Suprapubic skin (tissue), 4 donors: ENCODE results near the gene PTPRM. TPM values are rescaled to one million over a fixed set of nuclear protein-coding genes. Genes with fewer than 3 reads are reported as not detected.
A peak's percentile ranks its signal among the peaks of the same experiment; 100 is the strongest.

Experiments
- DNase-seq, 2 donors: peaks; one replicate each; pipeline ENCODE4 v3.0.0-alpha.2; 2019; ENCODE audit warnings: low spot score in 2 of 2
- H3K27ac ChIP-seq: fragments of 200-600 bp; sonication (generic); one replicate; pipeline ENCODE4 v1.5.1; 2019
- H3K27me3 ChIP-seq: fragments of 200-600 bp; sonication (generic); one replicate; pipeline ENCODE4 v1.5.1; 2019
- H3K36me3 ChIP-seq: fragments of 200-600 bp; sonication (generic); one replicate; pipeline ENCODE4 v1.5.1; 2019
- H3K4me1 ChIP-seq: fragments of 200-600 bp; sonication (generic); one replicate; pipeline ENCODE4 v1.5.1; 2019
- H3K4me3 ChIP-seq: fragments of 200-600 bp; sonication (generic); one replicate; pipeline ENCODE4 v1.5.1; 2019; ENCODE audit warnings: mild to moderate bottlenecking
- H3K9me3 ChIP-seq: fragments of 200-600 bp; sonication (generic); one replicate; pipeline ENCODE4 v1.5.1; 2019
- EP300 ChIP-seq: sonication (generic); formaldehyde crosslinking; IDR thresholded peaks from one replicate; pipeline ENCODE4 v1.6.1; 2017; ENCODE audit warnings: antibody characterized with exemption
- POLR2A ChIP-seq, 2 donors: fragments of 450-650 bp; IDR thresholded peaks; one replicate each; pipeline ENCODE4 v1.6.1; 2017; ENCODE audit warnings: antibody characterized with exemption in 2 of 2, mild to moderate bottlenecking in 2 of 2, moderate library complexity in 2 of 2
- POLR2AphosphoS5 ChIP-seq, 3 donors: sonication (generic); formaldehyde crosslinking; IDR thresholded peaks; one replicate each; pipeline ENCODE4 v1.6.1; 2017; ENCODE audit warnings: antibody characterized with exemption in 3 of 3
- WGBS: methylation state at CpG from one replicate; pipeline ENCODE4 v1.1.5; 2018; 5-methylcytosine and 5-hydroxymethylcytosine counted together
- total RNA-seq, 4 donors: library from RNA; depleted of rRNA; stranded (reverse); fragments of >200 nt; gene quantifications; one replicate each; pipeline ENCODE4 v1.1.0, GENCODE V29; 2016
- TF ChIP-seq, protein P1 (sequence below), 2 donors: fragments of 200-600 bp in 1 of 2; fragments of 450-650 bp in 1 of 2; sonication (generic) in 1 of 2; IDR thresholded peaks; one replicate each; pipeline ENCODE4 v1.5.1; 2016 to 2019; ENCODE audit warnings: antibody characterized with exemption in 2 of 2, mild to moderate bottlenecking in 1 of 2, moderate library complexity in 1 of 2

The PTPRM gene
- total RNA-seq, 4 donors from 2014 or later: 19.8 to 73.7 (median 40.0) TPM

DNA sequence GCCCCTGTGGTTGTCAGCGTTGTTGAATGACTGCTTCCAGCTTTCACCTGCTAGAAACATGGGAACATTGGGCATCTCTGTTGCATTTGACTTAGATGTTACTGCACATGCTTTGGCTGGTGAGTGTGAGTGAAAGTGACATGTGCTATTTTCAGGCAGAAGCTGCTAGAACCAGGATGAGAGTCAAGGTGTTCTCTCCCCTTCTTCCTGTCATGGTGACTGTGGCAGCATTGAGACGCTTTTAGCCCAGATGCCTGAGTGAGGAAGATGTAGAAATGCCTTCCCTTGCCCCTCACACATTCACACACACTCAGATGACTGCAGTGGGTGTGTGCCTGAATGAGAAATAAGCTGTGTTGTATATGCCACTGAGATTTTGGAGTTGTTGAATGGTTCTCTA, 220.2 kb downstream of the PTPRM start:
- TF ChIP-seq, protein P1, sequence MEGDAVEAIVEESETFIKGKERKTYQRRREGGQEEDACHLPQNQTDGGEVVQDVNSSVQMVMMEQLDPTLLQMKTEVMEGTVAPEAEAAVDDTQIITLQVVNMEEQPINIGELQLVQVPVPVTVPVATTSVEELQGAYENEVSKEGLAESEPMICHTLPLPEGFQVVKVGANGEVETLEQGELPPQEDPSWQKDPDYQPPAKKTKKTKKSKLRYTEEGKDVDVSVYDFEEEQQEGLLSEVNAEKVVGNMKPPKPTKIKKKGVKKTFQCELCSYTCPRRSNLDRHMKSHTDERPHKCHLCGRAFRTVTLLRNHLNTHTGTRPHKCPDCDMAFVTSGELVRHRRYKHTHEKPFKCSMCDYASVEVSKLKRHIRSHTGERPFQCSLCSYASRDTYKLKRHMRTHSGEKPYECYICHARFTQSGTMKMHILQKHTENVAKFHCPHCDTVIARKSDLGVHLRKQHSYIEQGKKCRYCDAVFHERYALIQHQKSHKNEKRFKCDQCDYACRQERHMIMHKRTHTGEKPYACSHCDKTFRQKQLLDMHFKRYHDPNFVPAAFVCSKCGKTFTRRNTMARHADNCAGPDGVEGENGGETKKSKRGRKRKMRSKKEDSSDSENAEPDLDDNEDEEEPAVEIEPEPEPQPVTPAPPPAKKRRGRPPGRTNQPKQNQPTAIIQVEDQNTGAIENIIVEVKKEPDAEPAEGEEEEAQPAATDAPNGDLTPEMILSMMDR (IDR thresholded peaks at IDR 0.05): no peak
- TF ChIP-seq EP300 (no peak), POLR2AphosphoS5 (IDR thresholded peaks at IDR 0.05) (no peak), POLR2A (IDR thresholded peaks at IDR 0.05) (no peak)
- Histone ChIP-seq H3K27me3 (no peaks in the 10 kb centered on the region), H3K4me3 (no peak overlapping the region), H3K4me1 (no peaks in the 10 kb centered on the region), H3K9me3 (no peaks in the 10 kb centered on the region), H3K27ac (no peak overlapping the region), H3K36me3 (no peaks in the 10 kb centered on the region)
- WGBS: 83% methylated on average over 2 of the region's 2 CpGs
- DNase-seq: no peak

DNA sequence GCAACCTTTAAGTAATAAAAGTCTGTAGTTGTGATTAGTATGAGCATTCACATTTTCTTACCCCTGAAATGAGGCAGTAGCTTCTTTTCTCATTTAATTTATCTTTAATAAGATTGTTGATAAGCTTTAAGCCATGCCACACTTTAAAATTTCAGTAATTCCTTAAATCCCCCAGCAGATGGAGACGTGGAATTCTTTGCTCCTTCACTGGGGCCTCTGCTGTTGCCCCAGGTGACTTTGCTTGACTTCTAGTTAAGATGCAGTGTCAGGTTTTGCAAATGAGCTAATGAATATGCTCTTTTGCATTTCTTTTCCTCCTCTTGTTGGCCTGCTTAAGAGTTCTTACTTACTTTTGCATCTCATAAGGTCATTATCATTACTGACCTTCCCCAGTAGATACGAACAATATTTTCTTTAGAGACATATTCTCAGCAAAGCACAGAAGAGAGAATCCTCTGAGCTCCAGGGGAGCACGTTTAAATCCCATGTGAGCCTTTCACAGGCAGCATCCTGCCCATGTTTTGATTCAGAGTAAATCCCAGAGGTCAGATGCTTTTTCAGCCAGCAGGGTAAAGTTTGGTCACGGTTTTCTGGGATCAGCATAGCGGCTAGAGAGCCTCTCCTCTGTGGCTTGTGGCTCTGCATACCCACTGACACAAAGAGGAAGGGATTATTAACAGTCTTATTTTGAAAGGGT, 222.9 kb downstream of the PTPRM start:
- WGBS: 65% methylated on average over 5 of the region's 5 CpGs
- H3K36me3 ChIP-seq: no peaks in the 10 kb centered on the region
- H3K9me3 ChIP-seq: no peaks in the 10 kb centered on the region
- H3K27me3 ChIP-seq: no peaks in the 10 kb centered on the region
- H3K4me3 ChIP-seq: no peak overlapping the region
- TF ChIP-seq POLR2A (IDR thresholded peaks at IDR 0.05): no peak
- TF ChIP-seq, protein P1 (IDR thresholded peaks at IDR 0.05): peak in 1 of 2 donors; percentile 22
- no peaks in the 10 kb centered on the region for H3K4me1 ChIP-seq
- H3K27ac ChIP-seq: no peak overlapping the region
- DNase-seq: no peak

DNA sequence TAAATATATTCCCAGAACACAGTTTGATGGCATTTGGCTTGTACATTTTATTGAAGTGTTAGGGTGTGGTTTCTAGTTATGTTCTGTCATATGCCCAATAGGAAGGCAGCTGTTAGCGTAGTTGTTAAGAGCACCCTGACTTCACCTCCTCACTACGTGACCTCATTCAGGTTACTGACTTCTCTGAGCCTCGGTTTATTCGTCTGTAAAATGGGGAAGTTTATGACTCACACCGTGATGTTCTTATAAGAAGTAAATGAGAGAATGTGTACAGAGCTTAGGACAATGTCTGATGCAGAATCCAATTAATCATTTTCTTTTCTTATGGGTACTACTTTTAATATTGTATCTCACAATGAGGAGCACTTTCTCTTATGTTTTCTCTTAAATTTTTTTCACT, 226.0 kb downstream of the PTPRM start:
- 97% methylated on average over 5 of the region's 5 CpGs for WGBS
- H3K4me3 ChIP-seq: no peak overlapping the region
- no peaks in the 10 kb centered on the region for H3K36me3 ChIP-seq
- H3K4me1 ChIP-seq: no peaks in the 10 kb centered on the region
- no peak overlapping the region for H3K27ac ChIP-seq
- H3K27me3 ChIP-seq: no peaks in the 10 kb centered on the region
- no peak for DNase-seq
- H3K9me3 ChIP-seq: no peaks in the 10 kb centered on the region
- TF ChIP-seq EP300 (no peak), POLR2A (IDR thresholded peaks at IDR 0.05) (no peak), POLR2AphosphoS5 (IDR thresholded peaks at IDR 0.05) (no peak)
- TF ChIP-seq, protein P1 (IDR thresholded peaks at IDR 0.05): no peak

DNA sequence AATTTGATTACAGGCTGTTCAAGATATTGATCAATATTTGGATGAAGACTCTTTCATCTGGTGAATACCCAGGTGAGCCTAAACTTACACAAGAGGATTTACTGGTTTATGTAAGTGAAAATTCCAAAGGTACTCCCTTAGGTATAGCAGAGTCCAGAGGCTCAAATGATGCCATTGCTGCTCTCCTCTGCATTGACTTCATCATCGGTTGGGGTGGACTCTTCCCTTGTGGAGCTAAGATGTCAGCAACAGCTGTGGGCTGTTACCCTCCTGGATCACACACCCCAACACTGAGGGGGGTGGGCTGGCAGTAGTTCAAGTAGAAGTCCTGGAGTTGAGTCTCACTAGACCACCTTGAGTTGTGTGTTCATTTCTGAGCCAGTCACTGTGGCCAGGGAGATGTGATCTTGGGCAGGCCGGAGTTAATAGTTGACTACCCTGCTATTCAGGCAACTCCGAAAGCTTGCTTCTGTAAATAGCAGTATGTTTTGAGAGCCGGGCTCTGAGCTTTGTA, 236.9 kb downstream of the PTPRM start:
- H3K36me3 ChIP-seq: no peaks in the 10 kb centered on the region
- WGBS: 79% methylated on average over 4 of the region's 4 CpGs
- H3K27ac ChIP-seq: no peak overlapping the region
- no peaks in the 10 kb centered on the region for H3K27me3 ChIP-seq
- H3K4me3 ChIP-seq: no peak overlapping the region
- TF ChIP-seq POLR2A (IDR thresholded peaks at IDR 0.05) (no peak), POLR2AphosphoS5 (IDR thresholded peaks at IDR 0.05) (no peak), EP300 (no peak)
- TF ChIP-seq, protein P1 (IDR thresholded peaks at IDR 0.05): no peak
- no peaks in the 10 kb centered on the region for H3K4me1 ChIP-seq
- no peaks in the 10 kb centered on the region for H3K9me3 ChIP-seq
- no peak for DNase-seq

DNA sequence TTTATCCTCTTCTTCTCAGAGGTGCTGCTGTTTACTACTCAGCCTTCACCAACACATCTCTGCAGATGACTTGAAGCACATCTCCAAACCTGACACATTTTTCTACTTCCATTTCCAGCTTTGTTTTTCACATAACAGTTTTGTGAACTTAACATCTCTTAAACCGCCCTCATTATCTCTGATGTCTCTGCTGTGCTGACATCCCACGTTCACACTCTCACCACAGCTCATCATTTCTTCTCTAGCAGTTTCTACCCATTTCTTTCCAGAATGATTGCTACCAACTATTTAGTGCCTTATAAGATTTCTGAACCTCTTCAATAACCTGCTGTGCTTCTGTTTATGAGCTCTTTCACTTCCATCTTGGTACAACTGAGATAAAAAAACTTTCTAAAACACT, 238.0 kb downstream of the PTPRM start:
- H3K27me3 ChIP-seq: no peaks in the 10 kb centered on the region
- H3K9me3 ChIP-seq: no peaks in the 10 kb centered on the region
- no peaks in the 10 kb centered on the region for H3K4me1 ChIP-seq
- no peak overlapping the region for H3K27ac ChIP-seq
- DNase-seq: no peak
- no peaks in the 10 kb centered on the region for H3K36me3 ChIP-seq
- H3K4me3 ChIP-seq: no peak overlapping the region
- 94% methylated on average over 2 of the region's 2 CpGs for WGBS
- TF ChIP-seq POLR2A (IDR thresholded peaks at IDR 0.05) (no peak), EP300 (no peak), POLR2AphosphoS5 (IDR thresholded peaks at IDR 0.05) (no peak)
- TF ChIP-seq, protein P1 (IDR thresholded peaks at IDR 0.05): no peak
